Activated B cell treated with CpG ODN at 0.5 μM for 24 hours (primary cell): ENCODE measurements around the gene DLGAP1. TPM values are rescaled to one million over a fixed set of nuclear protein-coding genes. Genes with fewer than 3 reads are reported as not detected.

Experiments used
- ATAC-seq: fragments of 200-7000 bp; cut with Tn5 transposase; one replicate; pipeline ENCODE4 v1.10.0; 2021; ENCODE audit warnings: low read depth, mild to moderate bottlenecking, moderate library complexity
- CTCF ChIA-PET: fragments of 350-600 bp; sonication (Branson Sonifier 250); formaldehyde crosslinking; loops from one replicate; lab custom pipeline; 2021; ENCODE audit warnings: antibody characterized with exemption; lab: Charles Lee
- POLR2A ChIA-PET: fragments of 350-600 bp; sonication (Branson Sonifier 250); formaldehyde crosslinking; loops from one replicate; lab custom pipeline; 2021; ENCODE audit warnings: antibody characterized with exemption; lab: Charles Lee
- DNase-seq: peaks from one replicate; pipeline ENCODE4 v3.0.0; 2022
- H3K27ac Mint-ChIP-seq: one replicate; pipeline ENCODE4 v1.8.0; 2020; ENCODE audit warnings: mixed read lengths
- H3K27me3 Mint-ChIP-seq: one replicate; pipeline ENCODE4 v1.8.0; 2021; ENCODE audit warnings: mixed read lengths
- H3K36me3 Mint-ChIP-seq: one replicate; pipeline ENCODE4 v1.8.0; 2021; ENCODE audit warnings: low read depth, mixed read lengths
- H3K4me1 Mint-ChIP-seq: one replicate; pipeline ENCODE4 v1.8.0; 2021; ENCODE audit warnings: mixed read lengths
- H3K4me3 Mint-ChIP-seq: one replicate; pipeline ENCODE4 v1.8.0; 2020; ENCODE audit warnings: mild to moderate bottlenecking, mixed read lengths
- H3K9me3 Mint-ChIP-seq: one replicate; pipeline ENCODE4 v1.8.0; 2020; ENCODE audit warnings: mixed read lengths
- CTCF ChIP-seq: fragments of 200-600 bp; IDR thresholded peaks from one replicate; pipeline ENCODE4 v1.8.0; 2022; ENCODE audit warnings: antibody characterized with exemption, mild to moderate bottlenecking
- intact Hi-C: fragments of 100-400 bp; cut with micrococcal nuclease; formaldehyde crosslinking; loops from one replicate; pipeline ENCODE4 v1.15.1; 2024
- total RNA-seq: library from RNA; stranded (reverse); gene quantifications from 2 replicates; pipeline ENCODE4 v1.2.3, GENCODE V29; 2022

DLGAP1 gene
- total RNA-seq, 1 donor from 2014 or later = 0.18 TPM

- ATAC-seq (no peak), DNase-seq (no peak)
- ChIA-PET POLR2A (no interaction called here), CTCF (interaction anchor here (1.3 kb wide), 1 partner anchor 24 kb away, joined by 3 read pairs; no protein-coding TSS in a partner anchor)
- no peaks in the 10 kb centered on the region for H3K4me1 Mint-ChIP-seq
- H3K27ac Mint-ChIP-seq = no peak overlapping the region
- H3K4me3 Mint-ChIP-seq = no peak overlapping the region
- no peaks in the 10 kb centered on the region for H3K9me3 Mint-ChIP-seq
- H3K36me3 Mint-ChIP-seq = no peaks in the 10 kb centered on the region
- no peaks in the 10 kb centered on the region for H3K27me3 Mint-ChIP-seq
- intact Hi-C loops = no loop called here
- TF ChIP-seq CTCF = no peak
These were observed 764.9 kb downstream of the DLGAP1 start for GRCh38 chr18:3689986-3690763.

GRCh38 chr18:3689091-3689490 lies 766.0 kb downstream of the DLGAP1 start:
- H3K4me1 Mint-ChIP-seq = no peaks in the 10 kb centered on the region
- ATAC-seq = no peak
- CTCF ChIA-PET = no interaction called here
- TF ChIP-seq CTCF = no peak
- intact Hi-C loops = no loop called here
- no peaks in the 10 kb centered on the region for H3K9me3 Mint-ChIP-seq
- no peak overlapping the region for H3K27ac Mint-ChIP-seq
- peaks cover 3% of the 10 kb centered on the region for H3K27me3 Mint-ChIP-seq
- no peak for DNase-seq
- no peak overlapping the region for H3K4me3 Mint-ChIP-seq
- no peaks in the 10 kb centered on the region for H3K36me3 Mint-ChIP-seq
- POLR2A ChIA-PET = no interaction called here

GRCh38 chr18:3688690-3689089 lies 766.4 kb downstream of the DLGAP1 start:
- ATAC-seq (no peak), DNase-seq (no peak)
- H3K4me3 Mint-ChIP-seq = no peak overlapping the region
- peaks cover 3% of the 10 kb centered on the region for H3K27me3 Mint-ChIP-seq
- TF ChIP-seq CTCF = no peak
- no peaks in the 10 kb centered on the region for H3K9me3 Mint-ChIP-seq
- H3K27ac Mint-ChIP-seq = no peak overlapping the region
- no peaks in the 10 kb centered on the region for H3K36me3 Mint-ChIP-seq
- intact Hi-C loops = no loop called here
- ChIA-PET POLR2A (no interaction called here), CTCF (no interaction called here)
- no peaks in the 10 kb centered on the region for H3K4me1 Mint-ChIP-seq

DNA sequence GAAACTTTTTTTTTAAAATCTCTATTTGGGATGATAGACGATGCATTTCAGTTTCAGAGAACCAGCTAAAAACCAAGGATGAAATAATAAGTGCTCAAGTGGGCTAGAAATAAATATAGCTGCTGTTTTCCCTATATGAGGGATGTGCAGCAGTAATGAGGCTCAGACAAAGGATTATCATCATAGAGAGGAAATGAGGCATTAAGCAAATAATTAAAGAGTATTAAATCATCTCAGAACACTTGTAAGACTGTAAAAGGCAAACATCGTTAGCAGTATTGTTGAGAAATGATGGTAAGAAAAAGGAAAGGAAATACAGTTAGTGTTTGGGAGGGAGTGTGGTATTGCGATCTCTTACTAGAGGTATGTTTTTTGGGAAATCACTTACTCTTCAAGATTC lies 771.6 kb downstream of the DLGAP1 start:
- no peak overlapping the region for H3K4me3 Mint-ChIP-seq
- H3K4me1 Mint-ChIP-seq = no peaks in the 10 kb centered on the region
- H3K27me3 Mint-ChIP-seq = peaks cover 5% of the 10 kb centered on the region
- no peak for DNase-seq
- intact Hi-C loops = no loop called here
- ATAC-seq = no peak
- CTCF ChIA-PET = interaction anchor here (0.9 kb wide), 1 partner anchor 386 kb away, joined by 3 read pairs; no protein-coding TSS in a partner anchor
- H3K36me3 Mint-ChIP-seq = no peaks in the 10 kb centered on the region
- H3K27ac Mint-ChIP-seq = no peak overlapping the region
- POLR2A ChIA-PET = no interaction called here
- TF ChIP-seq CTCF = no peak
- peaks cover 5% of the 10 kb centered on the region for H3K9me3 Mint-ChIP-seq

DNA sequence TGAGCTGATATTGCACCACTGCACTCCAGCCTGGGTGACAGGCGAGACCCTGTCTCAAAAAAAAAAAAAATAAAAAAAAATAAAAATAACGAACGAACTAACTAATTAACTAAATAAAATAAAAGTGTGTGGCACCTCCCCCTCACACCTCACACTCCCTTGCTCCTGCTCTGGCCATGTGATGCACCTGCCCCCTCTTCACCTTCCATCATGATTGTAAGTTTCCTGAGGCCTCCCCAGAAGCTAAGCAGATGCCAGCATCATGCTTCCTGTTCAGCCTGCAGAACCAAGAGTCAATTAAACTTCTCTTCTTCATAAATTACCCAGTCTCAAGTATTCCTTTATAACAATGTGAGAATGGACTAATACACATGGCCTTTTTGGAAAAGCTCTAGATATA lies 773.0 kb downstream of the DLGAP1 start:
- POLR2A ChIA-PET = interaction anchor here (0.6 kb wide), 1 partner anchor 88 kb away, joined by 5 read pairs; no protein-coding TSS in a partner anchor
- CTCF ChIA-PET = no interaction called here

More for the DNA sequence above, 773.0 kb downstream of the DLGAP1 start:
- no peaks in the 10 kb centered on the region for H3K36me3 Mint-ChIP-seq
- no peak overlapping the region for H3K27ac Mint-ChIP-seq
- peaks cover 5% of the 10 kb centered on the region for H3K9me3 Mint-ChIP-seq
- H3K4me3 Mint-ChIP-seq = no peak overlapping the region
- H3K4me1 Mint-ChIP-seq = no peaks in the 10 kb centered on the region
- ATAC-seq (no peak), DNase-seq (no peak)
- TF ChIP-seq CTCF = no peak
- peaks cover 12% of the 10 kb centered on the region for H3K27me3 Mint-ChIP-seq
- intact Hi-C loops = no loop called here
